ENCODE measurements around the gene LAMTOR5.

- TF ChIP-seq, protein P1, sequence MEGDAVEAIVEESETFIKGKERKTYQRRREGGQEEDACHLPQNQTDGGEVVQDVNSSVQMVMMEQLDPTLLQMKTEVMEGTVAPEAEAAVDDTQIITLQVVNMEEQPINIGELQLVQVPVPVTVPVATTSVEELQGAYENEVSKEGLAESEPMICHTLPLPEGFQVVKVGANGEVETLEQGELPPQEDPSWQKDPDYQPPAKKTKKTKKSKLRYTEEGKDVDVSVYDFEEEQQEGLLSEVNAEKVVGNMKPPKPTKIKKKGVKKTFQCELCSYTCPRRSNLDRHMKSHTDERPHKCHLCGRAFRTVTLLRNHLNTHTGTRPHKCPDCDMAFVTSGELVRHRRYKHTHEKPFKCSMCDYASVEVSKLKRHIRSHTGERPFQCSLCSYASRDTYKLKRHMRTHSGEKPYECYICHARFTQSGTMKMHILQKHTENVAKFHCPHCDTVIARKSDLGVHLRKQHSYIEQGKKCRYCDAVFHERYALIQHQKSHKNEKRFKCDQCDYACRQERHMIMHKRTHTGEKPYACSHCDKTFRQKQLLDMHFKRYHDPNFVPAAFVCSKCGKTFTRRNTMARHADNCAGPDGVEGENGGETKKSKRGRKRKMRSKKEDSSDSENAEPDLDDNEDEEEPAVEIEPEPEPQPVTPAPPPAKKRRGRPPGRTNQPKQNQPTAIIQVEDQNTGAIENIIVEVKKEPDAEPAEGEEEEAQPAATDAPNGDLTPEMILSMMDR (conservative IDR thresholded peaks at IDR 0.05; ENCODE audit: low read depth, low read length) = no peak
- no peak for TF ChIP-seq EZH2 (IDR thresholded peaks at IDR 0.05; ENCODE audit: borderline replicate concordance, low read depth, low read length, poor library complexity, severe bottlenecking)
These were observed 11.2 kb upstream of the LAMTOR5 start for GRCh38 chr1:110418729-110419128.

Data from A673 (cell line).